Esophagus mucosa (tissue), 1 donor: ENCODE data around the gene FBLIM1. TPM values are rescaled to one million over a fixed set of nuclear protein-coding genes. Genes with fewer than 3 reads are reported as not detected.
"Not testable (repeated sequence)": the region's sequence is repeated elsewhere in the genome, so short reads cannot be mapped to it uniquely, and the experiment has no call there.

ENCODE experiments used
- ATAC-seq: fragments of 200-7000 bp; cut with Tn5 transposase; one replicate; pipeline ENCODE4 v1.9.1; 2020
- total RNA-seq: library from RNA; stranded (reverse); gene quantifications from one replicate; pipeline ENCODE4 v1.2.4, GENCODE V29; 2023
- donor health status: DM: yes; HTN: yes; CAD: no.

FBLIM1 gene
- total RNA-seq, 1 donor from 2014 or later = 56.5 TPM

GRCh38 chr1:15816674-15817073, 58.1 kb downstream of the FBLIM1 start:
- peak; percentile 43 for ATAC-seq

- ATAC-seq = no peak
Observed at GRCh38 chr1:15820478-15820877, 61.9 kb downstream of the FBLIM1 start.

GRCh38 chr1:15825800-15826199, 67.2 kb downstream of the FBLIM1 start:
- ATAC-seq = no peak

DNA sequence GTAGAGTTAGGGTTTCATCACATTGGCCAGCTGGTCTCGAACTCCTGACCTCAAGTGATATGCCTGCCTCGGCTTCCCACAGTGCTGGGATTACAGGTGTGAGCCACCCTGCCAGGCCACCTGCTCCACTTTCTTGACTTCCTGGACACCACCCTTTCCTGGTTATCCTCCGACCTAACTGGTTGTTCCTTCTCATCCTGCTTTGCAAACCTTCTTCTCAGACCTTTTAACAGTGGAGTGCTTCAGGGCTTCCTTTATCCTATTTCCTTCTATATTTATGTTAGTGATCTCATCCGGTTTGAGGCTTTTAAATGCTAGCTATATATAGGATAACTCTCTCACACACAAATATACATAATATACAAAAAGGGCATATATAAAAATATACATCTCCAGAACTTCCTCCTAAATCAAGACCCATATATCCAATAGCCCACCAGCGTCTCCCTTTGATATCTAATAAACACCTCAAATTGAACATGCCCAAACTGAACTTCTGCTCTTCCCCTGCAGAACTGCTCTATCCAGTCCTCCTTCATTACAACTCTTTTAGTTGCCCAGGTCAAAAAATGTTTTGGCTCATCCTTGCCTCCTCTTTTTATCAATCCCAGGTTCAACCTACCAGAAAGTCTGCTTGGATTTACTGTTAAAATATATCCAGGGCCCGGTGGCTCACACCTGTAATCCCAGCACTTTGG, 68.4 kb downstream of the FBLIM1 start:
- peak; percentile 35 for ATAC-seq

DNA sequence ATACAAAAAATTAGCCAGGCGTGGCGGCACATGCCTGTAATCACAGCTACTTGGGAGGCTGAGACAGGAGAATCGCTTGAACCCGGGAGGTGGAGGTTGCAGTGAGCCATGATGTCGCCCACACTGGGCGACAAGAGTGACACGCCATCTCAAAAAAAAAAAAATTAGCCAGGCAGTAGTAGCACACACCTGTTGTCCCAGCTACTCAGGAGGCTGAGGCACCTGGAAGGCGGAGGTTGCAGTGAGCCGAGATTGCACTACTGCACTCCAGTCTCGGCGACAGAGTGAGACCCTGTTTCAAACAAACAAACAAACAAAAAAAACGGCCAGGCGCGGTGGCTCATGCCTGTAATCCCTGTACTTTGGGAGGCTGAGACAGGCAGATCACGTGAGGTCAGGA, 69.0 kb downstream of the FBLIM1 start:
- ATAC-seq = not testable (repeated sequence)

DNA sequence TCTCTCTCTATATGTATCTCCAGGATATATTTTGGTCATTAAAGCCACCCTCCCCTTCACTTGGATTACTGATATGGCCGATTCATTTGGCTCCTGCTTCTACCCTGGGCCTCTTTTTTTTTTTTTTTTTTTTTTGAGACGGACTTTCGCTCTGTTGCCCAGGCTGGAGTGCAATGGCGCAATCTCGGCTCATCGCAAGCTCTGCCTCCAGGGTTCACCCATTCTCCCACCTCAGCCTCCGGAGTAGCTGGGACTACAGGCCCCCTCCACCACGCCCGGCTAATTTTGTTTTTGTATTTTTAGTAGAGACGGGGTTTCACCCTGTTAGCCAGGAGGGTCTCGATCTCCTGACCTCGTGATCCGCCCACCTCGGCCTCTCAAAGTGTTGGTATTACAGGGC, 70.3 kb downstream of the FBLIM1 start:
- not testable (repeated sequence) for ATAC-seq

GRCh38 chr1:15830258-15830657, 71.7 kb downstream of the FBLIM1 start:
- ATAC-seq = no peak

DNA sequence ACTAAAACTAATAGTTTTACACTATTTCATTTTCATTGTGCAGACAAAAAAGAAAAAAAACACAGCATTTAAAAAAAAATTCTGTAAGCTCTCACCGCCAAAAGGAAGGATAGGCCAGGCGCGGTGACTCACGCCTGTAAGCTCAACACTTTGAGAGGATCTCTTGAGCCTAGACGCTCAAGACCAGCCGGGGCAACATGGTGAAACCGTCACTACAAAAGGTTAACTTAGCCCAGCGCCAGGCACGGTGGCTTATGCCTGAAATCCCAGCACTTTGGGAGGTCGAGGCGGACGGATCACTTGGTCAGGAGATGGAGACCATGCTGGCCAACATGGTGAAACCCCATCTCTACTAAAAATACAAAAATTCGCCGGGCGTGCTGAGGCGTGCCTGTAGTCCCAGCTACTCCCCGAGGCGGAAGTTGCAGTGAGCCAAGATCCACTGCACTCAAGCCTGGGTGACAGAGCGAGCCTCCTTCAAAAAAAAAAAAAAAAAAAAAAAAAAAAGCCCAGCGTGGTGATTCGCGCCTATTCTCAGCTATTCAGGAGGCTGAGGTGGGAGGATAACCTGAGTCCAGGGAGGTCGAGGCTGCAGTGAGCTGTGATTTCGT, 74.6 kb downstream of the FBLIM1 start:
- ATAC-seq = peak; percentile 27

GRCh38 chr1:15833842-15834405, 75.3 kb downstream of the FBLIM1 start:
- no peak for ATAC-seq

- peak; percentile 76 for ATAC-seq
Observed at GRCh38 chr1:15834406-15835204, 76.0 kb downstream of the FBLIM1 start.

GRCh38 chr1:15835205-15835740, 76.7 kb downstream of the FBLIM1 start:
- ATAC-seq = peak; percentile 19

DNA sequence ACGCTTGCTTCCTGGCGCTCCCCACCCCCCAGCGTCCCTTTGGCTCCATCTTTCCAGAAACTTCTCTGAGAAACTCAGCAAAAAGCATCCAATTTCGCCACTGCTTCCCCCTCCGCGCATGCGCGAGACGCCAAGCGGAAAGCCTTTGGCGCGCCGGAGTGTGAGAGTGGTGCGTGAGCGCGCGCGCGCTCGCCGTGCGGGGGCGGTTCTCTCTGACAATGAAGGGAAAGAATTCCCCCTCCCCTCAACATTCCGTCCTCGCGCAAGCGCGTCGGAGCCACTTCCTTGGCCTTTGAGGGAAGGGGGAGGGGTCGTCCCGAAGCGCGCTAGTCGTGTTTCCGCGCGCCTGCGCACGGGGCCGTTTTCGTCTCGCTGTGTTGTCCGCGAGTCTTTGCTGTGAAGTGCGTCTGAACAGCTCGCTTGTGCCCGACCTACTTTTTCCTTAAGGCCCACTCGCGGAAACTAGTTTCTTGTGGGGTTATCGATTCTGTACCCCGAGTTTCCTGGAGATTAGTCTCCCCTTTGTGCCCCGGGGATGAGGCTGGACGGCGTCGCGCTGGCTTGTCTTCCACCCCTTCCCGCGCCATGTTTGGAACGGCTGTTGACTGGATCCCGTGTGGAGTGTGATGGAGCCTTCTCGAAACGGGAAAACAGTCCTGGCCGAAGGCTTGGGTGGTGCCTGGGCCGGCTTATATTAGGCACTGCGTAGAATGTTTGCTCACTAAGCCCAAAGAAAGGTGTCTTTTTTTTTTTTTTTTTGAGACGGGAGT, 77.3 kb downstream of the FBLIM1 start:
- ATAC-seq = peak; percentile 87

Other genes with a start within 250 kb of the FBLIM1 start
- 10.1 TPM for gene CASP9, start 234.6 kb upstream of the FBLIM1 start, total RNA-seq
- 19.8 TPM for gene DNAJC16, start 231.9 kb upstream of the FBLIM1 start, total RNA-seq
- gene AGMAT, start 173.7 kb upstream of the FBLIM1 start, total RNA-seq = 1.4 TPM
- gene DDI2, start 141.3 kb upstream of the FBLIM1 start, total RNA-seq = 49.9 TPM
- gene PLEKHM2, start 74.5 kb upstream of the FBLIM1 start, total RNA-seq = 54.7 TPM
- 0.68 TPM for gene SLC25A34, start 22.5 kb upstream of the FBLIM1 start, total RNA-seq
- not detected for gene TMEM82, start 16.3 kb upstream of the FBLIM1 start, total RNA-seq
- 1.6 TPM for gene UQCRHL, start 48.9 kb downstream of the FBLIM1 start, total RNA-seq
- 25.1 TPM for gene SPEN, start 88.9 kb downstream of the FBLIM1 start, total RNA-seq
- gene ZBTB17, start 217.3 kb downstream of the FBLIM1 start, total RNA-seq = 26.5 TPM
- not detected for gene SRARP, start 245.4 kb downstream of the FBLIM1 start, total RNA-seq